GM21717 (cell line): ENCODE measurements around the gene PARP15.
"Not testable (repeated sequence)": the region's sequence is repeated elsewhere in the genome, so short reads cannot be mapped to it uniquely, and the experiment has no call there.

ENCODE experiments used
- ATAC-seq: cut with Tn5 transposase; IDR thresholded peaks from one replicate; pipeline ENCODE4 v1.9.1; 2021; ENCODE audit warnings: mild to moderate bottlenecking, moderate library complexity; ENCODE audit not compliant: unreplicated experiment

Gene PARP15

GRCh38 chr3:122661633-122662032, 84.2 kb downstream of the PARP15 start:
- no peak for ATAC-seq

DNA sequence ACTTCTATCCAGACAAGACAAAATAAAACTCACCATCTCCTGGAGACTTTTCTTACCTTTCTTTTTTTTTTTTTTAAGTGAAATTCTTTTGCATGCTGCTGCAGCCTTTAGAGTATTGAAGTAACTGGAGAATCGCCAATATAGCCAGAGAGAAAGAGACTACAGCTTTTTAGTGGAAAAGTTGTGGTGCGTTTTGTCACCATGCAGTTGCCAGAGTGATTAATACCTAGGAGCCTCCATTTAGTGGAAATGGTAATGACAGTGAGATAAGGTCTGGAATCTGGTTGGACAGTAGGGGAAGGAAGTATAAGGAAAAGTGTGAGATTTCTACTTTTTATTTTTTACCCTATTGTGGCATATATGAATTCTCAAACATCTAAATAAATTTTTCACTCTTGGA, 85.1 kb downstream of the PARP15 start:
- no peak for ATAC-seq

DNA sequence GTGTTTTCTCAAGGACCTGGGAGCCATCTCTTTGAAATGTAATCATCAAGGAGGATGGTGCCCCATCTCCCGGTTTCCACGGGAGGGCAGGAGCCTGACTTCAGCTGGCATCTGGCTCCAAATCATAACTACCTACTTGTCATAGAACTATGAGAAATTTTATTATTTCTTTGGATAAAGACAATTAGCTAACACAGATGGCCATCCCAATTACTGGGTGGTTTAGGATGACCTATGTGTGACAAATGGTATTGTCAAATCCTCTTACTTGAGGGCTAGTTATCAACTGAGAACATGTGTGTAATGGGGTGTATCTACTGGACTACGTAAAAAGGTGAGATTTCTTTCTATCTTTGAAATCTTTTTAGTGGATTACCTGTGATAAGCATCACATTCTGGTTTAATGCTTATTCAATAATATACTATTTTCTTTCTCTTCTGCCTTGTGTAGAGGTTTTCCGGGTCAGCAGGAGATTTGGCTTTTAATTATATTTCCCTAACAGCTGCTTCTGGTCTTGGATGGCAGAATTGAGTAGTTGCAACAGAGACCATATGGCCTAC, 87.9 kb downstream of the PARP15 start:
- ATAC-seq: no peak

GRCh38 chr3:122665881-122666280, 88.4 kb downstream of the PARP15 start:
- ATAC-seq: no peak

- ATAC-seq: peak; percentile 92
These were observed 91.7 kb downstream of the PARP15 start for GRCh38 chr3:122668930-122669730.

DNA sequence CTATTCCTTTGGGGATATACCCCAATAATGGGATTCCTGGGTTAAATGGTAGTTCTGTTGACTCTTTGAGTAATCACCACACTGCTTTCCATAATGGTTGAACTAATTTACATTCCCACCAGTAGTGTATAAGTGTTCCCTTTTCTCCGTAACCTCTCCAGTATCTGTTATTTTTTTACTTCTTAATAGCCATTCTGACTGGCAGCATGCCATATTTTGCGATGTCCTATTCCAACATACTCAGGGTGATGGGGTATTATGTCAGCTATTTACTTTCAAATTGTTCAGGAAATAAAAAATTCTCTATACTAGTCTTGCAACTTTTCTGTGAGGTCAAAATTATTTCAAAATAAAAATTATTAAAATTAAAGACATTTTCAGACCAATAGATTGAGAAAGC, 94.1 kb downstream of the PARP15 start:
- no peak for ATAC-seq

- ATAC-seq: no peak
These were observed 96.9 kb downstream of the PARP15 start for GRCh38 chr3:122674339-122674738.

- ATAC-seq: no peak
These were observed 99.3 kb downstream of the PARP15 start for GRCh38 chr3:122676759-122677158.

DNA sequence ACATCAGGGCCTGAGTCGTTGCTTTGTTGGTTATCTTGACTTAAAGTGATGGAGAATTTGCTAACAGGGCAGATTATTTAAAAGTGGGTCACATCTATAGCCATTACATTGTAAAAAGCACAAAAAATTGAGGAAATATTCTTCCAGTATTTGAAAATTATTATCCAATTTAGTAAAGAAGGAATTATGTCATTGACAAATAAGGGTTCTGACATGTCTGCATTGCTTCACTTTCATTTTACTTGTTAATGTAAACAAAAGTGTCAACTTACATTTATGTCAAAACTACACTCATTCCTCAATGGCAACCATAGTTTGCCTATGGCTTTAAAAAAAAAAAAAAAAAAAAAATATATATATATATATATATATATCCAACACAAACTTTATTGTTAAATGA, 99.8 kb downstream of the PARP15 start:
- ATAC-seq: no peak

DNA sequence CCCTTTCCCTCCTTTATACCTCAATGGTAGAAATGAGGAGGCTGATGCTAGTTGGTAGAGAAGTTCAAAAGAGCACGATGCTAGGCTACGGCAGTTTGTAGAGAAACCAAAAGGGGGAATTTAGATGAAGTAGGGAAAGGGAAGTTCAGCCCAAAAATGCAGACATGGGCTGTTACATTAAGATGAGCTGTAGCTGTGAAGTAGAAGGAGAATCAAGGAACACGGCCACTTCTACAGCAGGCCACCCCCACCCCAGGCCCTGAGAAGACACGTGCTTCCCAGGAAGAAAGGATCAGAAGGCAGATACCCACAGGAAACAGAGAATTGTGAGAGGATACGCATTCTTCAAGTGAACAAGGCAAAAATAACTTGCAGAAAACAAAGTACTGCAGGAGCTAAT, 101.1 kb downstream of the PARP15 start:
- ATAC-seq: no peak

DNA sequence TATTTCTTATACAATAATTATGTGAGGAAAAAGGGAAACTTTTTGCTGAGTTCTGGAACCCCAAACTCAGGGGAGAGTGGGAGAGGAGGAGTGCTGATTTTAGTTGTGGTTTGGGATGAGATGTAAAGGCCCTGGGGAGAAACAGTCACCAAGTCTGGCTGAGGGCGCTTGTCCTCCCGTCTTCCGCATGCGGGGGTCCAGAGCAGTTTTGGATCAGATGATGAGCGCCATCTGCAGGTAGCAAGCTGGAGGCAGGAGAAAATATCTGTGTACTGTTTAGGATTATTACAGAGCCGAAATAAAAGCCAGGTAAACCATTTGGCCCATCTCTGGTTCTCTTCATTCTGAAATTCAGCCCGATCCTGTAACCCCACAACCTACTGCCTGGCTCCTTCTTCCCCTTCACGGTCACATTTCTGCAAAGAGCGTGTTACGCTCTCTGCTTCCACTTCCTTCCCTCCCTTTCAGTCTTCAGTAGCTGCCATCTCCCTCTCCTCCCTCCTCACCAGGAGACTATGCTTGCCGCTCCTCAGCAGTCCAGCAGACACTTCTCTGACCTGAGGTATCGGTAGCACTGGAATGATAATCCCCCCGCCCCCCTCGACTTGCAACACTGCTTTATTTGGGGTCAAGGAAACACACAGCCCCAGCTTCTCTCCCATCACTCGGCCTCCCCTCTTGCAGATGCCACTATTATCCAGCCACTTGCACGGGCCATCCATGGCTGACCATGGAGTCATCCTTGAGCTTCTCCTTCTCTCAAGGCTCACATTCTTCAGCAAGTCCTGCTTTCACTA, 101.8 kb downstream of the PARP15 start:
- ATAC-seq: peak; percentile 32

DNA sequence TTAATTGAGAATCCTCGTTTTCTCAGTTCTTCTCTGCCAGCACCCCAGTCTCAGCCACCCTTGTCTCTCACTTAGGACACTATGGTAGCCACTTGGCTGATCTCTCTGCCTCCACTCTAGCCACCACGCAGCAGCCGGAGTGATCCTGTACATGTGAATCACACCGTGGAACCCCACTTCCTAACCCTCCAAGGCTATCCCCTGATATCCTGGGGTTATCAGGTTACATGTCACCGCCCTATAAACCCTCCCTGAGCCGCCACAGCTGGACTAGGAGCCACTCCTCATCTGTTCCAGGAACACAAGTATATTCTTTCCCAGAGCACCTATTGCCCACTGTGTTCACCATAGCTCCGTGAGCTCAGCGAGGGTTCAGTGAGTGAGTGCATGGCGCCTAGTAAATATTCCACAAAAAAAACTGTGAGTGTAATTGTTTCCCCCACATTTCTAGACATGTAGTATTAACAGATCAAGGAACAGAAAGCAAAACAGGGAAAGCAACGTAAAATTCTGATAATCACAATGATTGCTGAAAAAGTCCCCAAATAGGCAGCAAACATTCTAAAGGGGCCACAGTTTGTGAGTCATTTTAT, 102.5 kb downstream of the PARP15 start:
- ATAC-seq: peak; percentile 5

GRCh38 chr3:122680475-122681283, 103.2 kb downstream of the PARP15 start, which contains the start of gene PARP14:
TSS of gene PARP14 (plus strand) at chr3:122680839. CDS start at chr3:122680884, 45 bp downstream.
- peak; percentile 48 for ATAC-seq

DNA sequence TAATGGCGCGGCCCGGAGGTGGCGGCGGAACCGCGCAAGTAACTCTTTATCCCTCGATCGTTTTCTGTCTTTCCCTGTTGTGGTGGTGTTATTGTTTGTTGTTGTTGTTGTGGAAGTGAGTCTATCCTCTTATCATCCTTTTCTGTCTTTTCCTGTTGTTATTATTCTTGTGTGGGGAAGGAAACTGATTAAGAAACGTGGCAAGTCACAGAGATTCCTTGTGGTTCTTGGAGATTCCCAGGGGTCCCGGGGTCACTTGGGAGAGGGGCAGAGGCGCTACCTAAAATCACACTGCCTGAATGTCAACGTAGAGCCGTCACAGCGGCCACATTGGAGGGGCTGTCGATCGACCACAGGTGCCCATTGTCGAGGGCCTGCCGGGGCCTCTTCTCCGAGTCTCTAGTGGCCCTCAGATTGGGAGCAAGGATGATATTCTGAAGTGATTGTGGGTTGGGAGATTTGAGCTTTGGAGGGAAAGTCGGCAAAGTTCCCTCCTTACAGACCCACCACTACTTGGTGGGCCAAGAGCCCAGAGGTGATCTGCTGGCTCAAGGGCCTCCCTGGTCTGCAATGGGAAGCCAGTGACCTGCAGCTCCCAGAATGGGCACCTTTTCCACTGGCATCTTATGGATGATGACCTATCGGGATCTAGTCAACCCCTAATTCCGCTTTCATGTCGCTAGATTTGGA, 104.0 kb downstream of the PARP15 start:
- no peak for ATAC-seq

DNA sequence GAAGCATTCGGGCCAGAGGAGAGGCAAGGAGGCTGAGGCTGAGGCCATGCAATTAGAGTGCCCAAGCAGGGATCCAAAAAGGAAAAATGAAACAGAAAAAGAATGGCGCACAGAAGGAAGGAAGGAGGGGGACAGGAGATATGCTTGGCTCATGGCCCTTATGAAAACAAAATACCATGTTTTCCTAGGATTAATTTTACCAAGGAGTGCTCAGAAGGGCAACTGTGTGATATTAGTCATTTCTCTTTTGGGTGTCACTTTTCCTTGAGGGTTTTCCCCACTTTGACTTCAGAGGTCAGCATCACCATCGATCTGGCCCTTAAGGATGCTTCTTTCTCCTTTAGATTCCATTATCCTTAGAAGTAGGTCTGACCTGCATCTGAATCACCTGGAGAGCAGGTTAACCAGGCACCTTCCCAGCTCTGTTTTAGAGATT, 104.5 kb downstream of the PARP15 start:
- no peak for ATAC-seq

DNA sequence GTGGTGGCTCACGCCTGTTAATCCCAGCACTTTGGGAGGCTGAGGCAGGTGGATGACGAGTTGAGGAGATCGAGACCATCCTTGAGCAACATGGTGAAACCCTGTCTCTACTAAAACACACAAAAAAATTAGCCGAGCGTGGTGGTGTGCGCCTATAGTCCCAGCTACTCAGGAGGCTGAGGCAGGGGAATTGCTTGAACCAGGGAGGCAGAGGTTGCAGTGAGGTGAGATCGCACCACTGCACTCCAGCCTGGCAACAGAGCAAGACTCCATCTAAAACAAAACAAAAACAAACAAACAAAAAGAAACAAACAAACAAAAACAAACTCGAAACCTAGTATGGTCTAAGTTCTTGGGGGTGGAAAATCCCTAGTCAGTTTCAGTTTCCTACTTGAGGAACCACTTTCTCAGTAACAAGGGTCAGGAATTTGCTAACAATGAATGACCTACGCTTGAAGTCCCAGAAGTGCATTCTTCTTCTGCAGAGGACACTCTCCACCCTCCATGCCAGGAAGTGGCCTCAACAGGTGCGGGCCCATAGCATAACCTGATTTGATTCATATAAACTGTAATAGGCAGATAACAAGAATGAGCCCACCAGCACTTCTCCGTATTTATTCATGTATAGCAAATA, 105.4 kb downstream of the PARP15 start:
- ATAC-seq: not testable (repeated sequence)

- no peak for ATAC-seq
These were observed 109.8 kb downstream of the PARP15 start for GRCh38 chr3:122687298-122687697.
